ENCODE data around the gene SEPHS2.
"Not testable (repeated sequence)": the region's sequence is repeated elsewhere in the genome, so short reads cannot be mapped to it uniquely, and the experiment has no call there.

SEPHS2 gene

GRCh38 chr16:30401768-30402425, 43.8 kb downstream of the SEPHS2 start:
- in situ Hi-C loops (cut with HindIII; ENCODE audit: low sequenced_read_pairs): loop anchor here (25.0 kb wide), 1 partner anchor 235 kb away; no protein-coding TSS in a partner anchor

- in situ Hi-C loops (cut with HindIII; ENCODE audit: low sequenced_read_pairs): loop anchor here (25.0 kb wide), 1 partner anchor 238 kb away; no protein-coding TSS in a partner anchor
These were observed 46.1 kb downstream of the SEPHS2 start for GRCh38 chr16:30399435-30400186.

- in situ Hi-C loops (cut with HindIII; ENCODE audit: low sequenced_read_pairs): no loop called here
These were observed 46.8 kb downstream of the SEPHS2 start for GRCh38 chr16:30398661-30399434.

DNA sequence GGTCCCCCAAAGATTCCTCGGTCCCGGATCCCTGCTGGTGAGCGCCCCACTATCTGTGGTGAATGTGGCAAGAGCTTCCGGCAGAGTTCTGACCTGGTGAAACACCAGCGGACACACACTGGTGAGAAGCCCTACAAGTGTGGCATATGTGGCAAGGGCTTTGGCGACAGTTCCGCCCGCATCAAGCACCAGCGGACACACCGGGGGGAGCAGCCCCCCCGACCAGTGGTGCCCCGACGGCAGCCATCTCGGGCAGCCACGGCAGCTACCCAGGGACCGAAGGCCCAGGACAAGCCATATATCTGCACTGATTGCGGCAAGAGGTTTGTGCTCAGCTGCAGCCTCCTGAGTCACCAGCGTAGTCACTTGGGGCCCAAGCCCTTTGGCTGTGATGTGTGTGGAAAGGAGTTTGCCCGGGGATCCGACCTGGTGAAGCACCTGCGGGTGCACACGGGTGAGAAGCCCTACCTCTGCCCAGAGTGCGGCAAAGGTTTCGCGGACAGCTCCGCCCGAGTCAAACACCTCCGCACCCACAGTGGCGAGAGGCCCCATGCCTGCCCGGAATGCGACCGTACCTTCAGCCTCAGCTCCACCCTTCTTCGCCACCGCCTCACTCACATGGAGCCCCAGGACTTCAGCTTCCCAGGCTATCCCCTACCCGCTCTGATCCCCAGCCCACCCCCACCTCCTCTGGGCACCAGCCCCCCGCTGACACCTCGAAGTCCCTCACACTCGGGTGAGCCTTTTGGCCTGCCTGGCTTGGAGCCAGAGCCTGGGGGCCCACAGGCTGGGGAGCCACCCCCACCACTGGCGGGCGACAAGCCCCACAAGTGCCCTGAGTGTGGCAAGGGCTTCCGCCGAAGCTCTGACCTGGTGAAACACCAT, 47.7 kb downstream of the SEPHS2 start:
- in situ Hi-C loops (cut with HindIII; ENCODE audit: low sequenced_read_pairs): no loop called here

DNA sequence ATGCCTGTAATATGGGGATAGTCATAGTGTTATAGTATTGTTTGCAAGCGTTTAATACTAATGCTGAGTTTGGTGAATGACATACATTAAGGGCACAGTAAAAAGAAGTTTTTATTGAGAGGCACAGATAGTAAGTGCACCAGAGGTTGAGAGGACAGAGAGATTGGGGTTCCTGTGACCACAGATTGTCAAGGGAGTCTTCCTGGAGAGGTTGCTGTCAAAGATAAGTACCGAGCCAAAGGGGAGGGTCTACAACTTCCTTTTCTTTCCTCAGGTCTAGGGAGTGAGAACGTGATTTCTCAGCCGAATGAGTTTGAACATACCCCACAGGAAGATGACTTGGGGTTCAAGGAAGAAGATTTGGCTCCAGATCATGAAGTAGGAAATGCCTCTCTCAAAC, 48.6 kb downstream of the SEPHS2 start:
- in situ Hi-C loops (cut with HindIII; ENCODE audit: low sequenced_read_pairs): no loop called here

DNA sequence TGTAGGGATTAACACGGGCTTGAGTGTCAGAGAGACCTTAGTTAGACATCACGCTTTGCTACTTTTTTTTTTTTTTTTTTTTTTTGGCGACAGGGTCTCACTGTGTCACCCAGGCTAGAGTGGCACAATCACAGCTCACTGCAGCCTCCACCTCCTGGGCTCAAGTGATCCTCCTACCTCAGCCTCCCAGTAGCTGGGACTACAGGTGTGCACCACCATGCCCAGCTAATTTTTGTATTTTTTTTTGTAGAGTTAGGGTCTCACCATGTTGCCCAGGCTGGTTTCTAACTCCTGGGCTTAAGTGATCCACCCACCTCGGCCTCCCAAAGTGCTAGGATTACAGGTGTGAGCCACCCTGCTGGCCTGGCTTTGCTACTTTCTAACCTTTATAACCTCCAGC, 49.0 kb downstream of the SEPHS2 start:
- in situ Hi-C loops (cut with HindIII; ENCODE audit: low sequenced_read_pairs): not testable (repeated sequence)

DNA sequence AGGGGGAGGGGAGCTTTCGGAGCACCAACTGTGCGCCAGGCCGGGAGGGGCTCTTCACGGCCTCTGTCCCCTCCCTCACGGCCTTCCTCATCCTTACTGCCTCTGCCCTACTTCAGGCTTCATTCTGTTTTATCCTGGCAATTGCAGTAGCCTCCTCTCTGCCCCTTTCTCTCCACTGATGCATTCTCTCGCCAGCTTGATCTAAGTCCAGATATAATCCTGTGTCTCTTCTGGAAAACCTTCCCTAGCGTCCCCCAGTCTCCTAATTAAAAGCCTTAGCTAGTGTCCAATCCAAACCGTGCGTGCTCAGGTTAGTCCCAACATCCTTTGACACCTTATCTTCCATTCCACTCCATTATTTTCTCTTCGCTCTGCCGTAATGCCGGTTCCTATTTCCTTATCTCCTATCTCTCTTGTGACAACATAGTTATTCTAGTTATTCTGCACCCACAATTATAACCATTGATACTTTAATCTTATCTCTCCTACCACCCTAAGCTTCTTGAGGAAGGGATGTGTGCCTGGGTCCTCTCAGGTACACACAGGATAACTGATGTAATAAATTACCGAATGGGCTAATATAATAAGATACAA, 49.6 kb downstream of the SEPHS2 start:
- in situ Hi-C loops (cut with HindIII; ENCODE audit: low sequenced_read_pairs): no loop called here

GRCh38 chr16:30395155-30395991, 50.3 kb downstream of the SEPHS2 start, which contains the start of gene ZNF48:
TSS of gene ZNF48 (plus strand) at chr16:30395420. CDS start at chr16:30395795, 375 bp downstream.
- in situ Hi-C loops (cut with HindIII; ENCODE audit: low sequenced_read_pairs): no loop called here

DNA sequence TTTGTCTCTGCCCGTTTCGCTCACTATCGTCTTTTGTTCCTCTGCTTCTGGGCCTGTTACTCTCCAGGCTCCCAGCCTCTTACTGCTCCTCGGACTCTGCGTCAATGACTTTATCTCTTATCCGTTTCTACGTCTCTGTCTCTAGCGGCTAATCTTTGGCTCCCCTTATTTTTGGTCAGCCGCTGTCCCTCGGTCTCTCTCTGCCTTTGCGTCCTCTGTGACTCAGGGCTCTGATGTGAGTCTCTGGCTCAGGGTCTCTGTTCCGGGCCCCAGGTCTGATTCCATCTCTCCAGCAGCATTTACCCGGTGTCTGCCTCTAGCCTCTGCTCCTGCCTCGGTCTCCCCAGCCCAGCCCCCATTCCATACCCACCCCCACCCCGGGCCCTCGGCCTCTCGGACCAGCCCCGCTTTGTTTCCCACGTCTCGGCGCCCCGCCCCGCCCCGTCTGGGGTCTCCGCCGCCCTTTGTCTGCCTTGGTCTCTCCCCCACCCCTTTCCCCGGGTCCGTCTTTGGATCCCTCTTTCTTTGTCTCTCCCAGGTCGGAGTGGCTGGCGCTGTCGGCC, 51.0 kb downstream of the SEPHS2 start:
- in situ Hi-C loops (cut with HindIII; ENCODE audit: low sequenced_read_pairs): no loop called here
